Measurements from ENCODE around the gene VPS13C.

GRCh38 chr15:62083194-62084154 lies 23.2 kb upstream of the VPS13C start:
- TF ChIP-seq POLR2AphosphoS5 (IDR thresholded peaks at IDR 0.05; ENCODE audit: low read depth, low read length), result no peak
- TF ChIP-seq, protein P1, sequence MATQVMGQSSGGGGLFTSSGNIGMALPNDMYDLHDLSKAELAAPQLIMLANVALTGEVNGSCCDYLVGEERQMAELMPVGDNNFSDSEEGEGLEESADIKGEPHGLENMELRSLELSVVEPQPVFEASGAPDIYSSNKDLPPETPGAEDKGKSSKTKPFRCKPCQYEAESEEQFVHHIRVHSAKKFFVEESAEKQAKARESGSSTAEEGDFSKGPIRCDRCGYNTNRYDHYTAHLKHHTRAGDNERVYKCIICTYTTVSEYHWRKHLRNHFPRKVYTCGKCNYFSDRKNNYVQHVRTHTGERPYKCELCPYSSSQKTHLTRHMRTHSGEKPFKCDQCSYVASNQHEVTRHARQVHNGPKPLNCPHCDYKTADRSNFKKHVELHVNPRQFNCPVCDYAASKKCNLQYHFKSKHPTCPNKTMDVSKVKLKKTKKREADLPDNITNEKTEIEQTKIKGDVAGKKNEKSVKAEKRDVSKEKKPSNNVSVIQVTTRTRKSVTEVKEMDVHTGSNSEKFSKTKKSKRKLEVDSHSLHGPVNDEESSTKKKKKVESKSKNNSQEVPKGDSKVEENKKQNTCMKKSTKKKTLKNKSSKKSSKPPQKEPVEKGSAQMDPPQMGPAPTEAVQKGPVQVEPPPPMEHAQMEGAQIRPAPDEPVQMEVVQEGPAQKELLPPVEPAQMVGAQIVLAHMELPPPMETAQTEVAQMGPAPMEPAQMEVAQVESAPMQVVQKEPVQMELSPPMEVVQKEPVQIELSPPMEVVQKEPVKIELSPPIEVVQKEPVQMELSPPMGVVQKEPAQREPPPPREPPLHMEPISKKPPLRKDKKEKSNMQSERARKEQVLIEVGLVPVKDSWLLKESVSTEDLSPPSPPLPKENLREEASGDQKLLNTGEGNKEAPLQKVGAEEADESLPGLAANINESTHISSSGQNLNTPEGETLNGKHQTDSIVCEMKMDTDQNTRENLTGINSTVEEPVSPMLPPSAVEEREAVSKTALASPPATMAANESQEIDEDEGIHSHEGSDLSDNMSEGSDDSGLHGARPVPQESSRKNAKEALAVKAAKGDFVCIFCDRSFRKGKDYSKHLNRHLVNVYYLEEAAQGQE (IDR thresholded peaks at IDR 0.05; ENCODE audit: insufficient read depth in 1 of 2, low read depth in 2 of 2, low read length in 2 of 2), result no peak
- no peak for TF ChIP-seq SIN3A (IDR thresholded peaks at IDR 0.05; ENCODE audit: borderline replicate concordance, insufficient read depth, low read length)

Measured in PFSK-1 (cell line).